ENCODE measurements around the gene CD9.
A peak's percentile ranks its signal among the peaks of the same experiment; 100 is the strongest.

DNA sequence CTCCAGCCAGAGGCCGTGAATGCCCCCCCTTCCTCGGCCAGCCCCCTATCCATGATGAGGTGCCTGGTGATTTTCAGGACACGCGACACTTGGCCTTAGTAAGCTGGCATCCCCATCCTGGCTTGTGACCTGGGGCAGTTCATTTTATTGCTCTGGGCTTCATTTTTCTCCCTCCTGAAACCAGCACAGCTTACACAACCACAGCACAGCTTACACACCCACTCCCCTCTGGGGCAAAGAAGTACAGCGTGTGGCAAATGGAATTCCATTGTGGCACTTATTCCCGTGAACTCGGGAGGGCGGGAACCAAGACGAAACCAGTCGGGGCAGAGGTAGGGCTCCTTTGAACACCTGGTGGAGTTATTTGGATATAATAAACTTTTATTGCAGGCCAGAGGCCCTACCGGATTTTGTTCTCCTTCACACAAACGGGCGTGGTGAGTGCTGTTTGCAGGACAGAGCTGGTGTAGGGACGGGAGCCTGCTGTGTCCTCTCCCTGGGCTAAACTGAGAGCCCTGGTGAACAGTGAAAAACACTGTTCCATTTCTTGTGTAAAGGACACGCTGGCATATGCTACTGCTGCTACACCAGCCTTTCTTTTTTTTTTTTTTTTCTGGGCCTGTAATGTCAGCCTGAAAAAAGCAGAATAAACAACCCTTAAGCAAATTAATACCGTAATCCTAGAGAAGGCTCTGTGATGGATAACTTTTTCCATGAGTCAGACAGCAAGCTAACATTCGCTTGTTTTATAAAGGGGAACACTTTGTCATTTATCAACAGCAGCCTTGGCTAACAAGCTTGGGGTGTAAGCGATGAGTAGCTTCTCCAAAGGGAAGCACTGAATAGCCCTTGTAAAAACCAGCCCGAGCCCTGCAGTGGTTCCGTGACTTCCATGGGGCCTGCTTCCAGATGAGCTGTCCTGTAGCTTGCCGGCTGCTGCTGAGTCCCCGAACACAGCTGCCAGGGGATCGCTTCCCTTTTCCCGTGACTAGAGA lies 29.3 kb downstream of the CD9 start:
- TF ChIP-seq, protein P1, sequence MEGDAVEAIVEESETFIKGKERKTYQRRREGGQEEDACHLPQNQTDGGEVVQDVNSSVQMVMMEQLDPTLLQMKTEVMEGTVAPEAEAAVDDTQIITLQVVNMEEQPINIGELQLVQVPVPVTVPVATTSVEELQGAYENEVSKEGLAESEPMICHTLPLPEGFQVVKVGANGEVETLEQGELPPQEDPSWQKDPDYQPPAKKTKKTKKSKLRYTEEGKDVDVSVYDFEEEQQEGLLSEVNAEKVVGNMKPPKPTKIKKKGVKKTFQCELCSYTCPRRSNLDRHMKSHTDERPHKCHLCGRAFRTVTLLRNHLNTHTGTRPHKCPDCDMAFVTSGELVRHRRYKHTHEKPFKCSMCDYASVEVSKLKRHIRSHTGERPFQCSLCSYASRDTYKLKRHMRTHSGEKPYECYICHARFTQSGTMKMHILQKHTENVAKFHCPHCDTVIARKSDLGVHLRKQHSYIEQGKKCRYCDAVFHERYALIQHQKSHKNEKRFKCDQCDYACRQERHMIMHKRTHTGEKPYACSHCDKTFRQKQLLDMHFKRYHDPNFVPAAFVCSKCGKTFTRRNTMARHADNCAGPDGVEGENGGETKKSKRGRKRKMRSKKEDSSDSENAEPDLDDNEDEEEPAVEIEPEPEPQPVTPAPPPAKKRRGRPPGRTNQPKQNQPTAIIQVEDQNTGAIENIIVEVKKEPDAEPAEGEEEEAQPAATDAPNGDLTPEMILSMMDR (IDR thresholded peaks at IDR 0.05), result no peak
- TF ChIP-seq POLR2A (IDR thresholded peaks at IDR 0.05), result peak in 1 of 4 donors; percentile 23
